Type B pancreatic cell (in vitro differentiated cells): ENCODE data around the gene DAD1. TPM values are rescaled to one million over a fixed set of nuclear protein-coding genes. Genes with fewer than 3 reads are reported as not detected.

Experiments used
- DNase-seq: peaks from one replicate; pipeline ENCODE4 v3.0.0; 2021; ENCODE audit warnings: mixed read lengths; ENCODE audit not compliant: unreplicated experiment; ENCODE audit errors: extremely low spot score
- H3K27ac Mint-ChIP-seq: 2 replicates; pipeline ENCODE4 v1.8.0; 2021; ENCODE audit warnings: mild to moderate bottlenecking, mixed read lengths
- H3K27me3 Mint-ChIP-seq: 2 replicates; pipeline ENCODE4 v1.8.0; 2021; ENCODE audit warnings: mixed read lengths
- H3K36me3 Mint-ChIP-seq: 2 replicates; pipeline ENCODE4 v1.8.0; 2021; ENCODE audit warnings: mixed read lengths
- H3K4me1 Mint-ChIP-seq: one replicate; pipeline ENCODE4 v1.8.0; 2021; ENCODE audit warnings: mixed read lengths; ENCODE audit not compliant: unreplicated experiment
- H3K4me3 Mint-ChIP-seq: 2 replicates; pipeline ENCODE4 v1.8.0; 2021; ENCODE audit warnings: mild to moderate bottlenecking, mixed read lengths
- H3K9me3 Mint-ChIP-seq: 2 replicates; pipeline ENCODE4 v1.8.0; 2021; ENCODE audit warnings: mixed read lengths
- total RNA-seq: library from RNA; stranded (reverse); gene quantifications from 2 replicates; pipeline ENCODE4 v1.2.1, GENCODE V29; 2021; ENCODE audit warnings: low replicate concordance
- TF ChIP-seq, protein P1 (sequence below): fragments of 200-600 bp; sonication (generic); conservative IDR thresholded peaks from 2 replicates; pipeline ENCODE4 v1.5.0; 2021; ENCODE audit warnings: antibody characterized with exemption, mild to moderate bottlenecking

The DAD1 gene
- total RNA-seq, 1 donor from 2014 or later = 191 TPM

- TF ChIP-seq, protein P1, sequence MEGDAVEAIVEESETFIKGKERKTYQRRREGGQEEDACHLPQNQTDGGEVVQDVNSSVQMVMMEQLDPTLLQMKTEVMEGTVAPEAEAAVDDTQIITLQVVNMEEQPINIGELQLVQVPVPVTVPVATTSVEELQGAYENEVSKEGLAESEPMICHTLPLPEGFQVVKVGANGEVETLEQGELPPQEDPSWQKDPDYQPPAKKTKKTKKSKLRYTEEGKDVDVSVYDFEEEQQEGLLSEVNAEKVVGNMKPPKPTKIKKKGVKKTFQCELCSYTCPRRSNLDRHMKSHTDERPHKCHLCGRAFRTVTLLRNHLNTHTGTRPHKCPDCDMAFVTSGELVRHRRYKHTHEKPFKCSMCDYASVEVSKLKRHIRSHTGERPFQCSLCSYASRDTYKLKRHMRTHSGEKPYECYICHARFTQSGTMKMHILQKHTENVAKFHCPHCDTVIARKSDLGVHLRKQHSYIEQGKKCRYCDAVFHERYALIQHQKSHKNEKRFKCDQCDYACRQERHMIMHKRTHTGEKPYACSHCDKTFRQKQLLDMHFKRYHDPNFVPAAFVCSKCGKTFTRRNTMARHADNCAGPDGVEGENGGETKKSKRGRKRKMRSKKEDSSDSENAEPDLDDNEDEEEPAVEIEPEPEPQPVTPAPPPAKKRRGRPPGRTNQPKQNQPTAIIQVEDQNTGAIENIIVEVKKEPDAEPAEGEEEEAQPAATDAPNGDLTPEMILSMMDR = no peak
- no peak overlapping the region for H3K4me3 Mint-ChIP-seq
- no peaks in the 10 kb centered on the region for H3K4me1 Mint-ChIP-seq
Observed at GRCh38 chr14:22532345-22533056, 56.5 kb downstream of the DAD1 start.

DNA sequence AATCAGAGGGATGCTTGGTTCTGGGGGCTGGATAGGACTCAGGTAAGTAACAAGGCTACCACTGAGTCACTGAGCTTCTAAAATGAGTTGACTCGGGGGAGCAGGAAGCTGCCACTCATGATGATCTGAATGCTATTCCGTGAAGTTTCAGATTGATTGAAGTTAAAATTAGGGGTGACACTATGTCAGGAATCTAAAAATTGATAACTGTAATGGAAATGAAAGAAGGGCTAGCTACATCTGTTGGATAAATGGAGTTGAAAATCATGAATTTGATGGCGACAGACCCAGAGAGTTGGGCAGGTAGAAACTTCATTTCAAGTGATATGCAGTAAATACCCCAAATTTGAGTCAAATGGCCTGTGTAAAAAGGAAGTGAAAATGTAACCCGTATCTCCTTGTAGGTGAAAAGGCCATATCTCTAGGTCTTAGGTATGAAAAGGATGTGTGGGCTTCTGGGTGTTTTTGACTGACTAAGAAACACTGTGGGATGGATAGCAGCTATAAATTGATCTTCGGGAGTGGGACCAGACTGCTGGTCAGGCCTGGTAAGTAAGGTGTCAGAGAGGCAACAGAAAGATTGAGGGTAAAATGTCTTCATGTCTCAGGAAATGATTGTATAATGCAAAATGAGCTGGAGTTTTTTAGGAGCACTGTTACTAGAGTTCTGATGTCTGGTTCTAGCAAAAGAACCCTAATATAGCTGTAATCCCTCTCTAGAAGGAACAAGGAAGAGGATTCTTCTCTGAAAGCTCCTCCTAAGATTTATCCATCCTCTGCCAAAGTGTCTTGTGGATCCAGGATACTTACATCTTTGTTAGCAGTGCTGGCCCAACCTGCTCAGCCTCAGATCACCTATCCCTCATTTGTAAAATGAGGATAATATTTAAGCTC, 57.3 kb downstream of the DAD1 start:
- Mint-ChIP-seq H3K4me1 (no peaks in the 10 kb centered on the region), H3K36me3 (no peaks in the 10 kb centered on the region), H3K27ac (no peak overlapping the region), H3K27me3 (peaks cover 20% of the 10 kb centered on the region), H3K9me3 (no peaks in the 10 kb centered on the region), H3K4me3 (no peak overlapping the region)
- TF ChIP-seq, protein P1 = no peak
- no peak for DNase-seq

More at GRCh38 chr14:22532345-22533056, 56.5 kb downstream of the DAD1 start:
- peaks cover 25% of the 10 kb centered on the region for H3K27me3 Mint-ChIP-seq
- no peak for DNase-seq
- H3K36me3 Mint-ChIP-seq = no peaks in the 10 kb centered on the region
- no peaks in the 10 kb centered on the region for H3K9me3 Mint-ChIP-seq
- H3K27ac Mint-ChIP-seq = no peak overlapping the region

DNA sequence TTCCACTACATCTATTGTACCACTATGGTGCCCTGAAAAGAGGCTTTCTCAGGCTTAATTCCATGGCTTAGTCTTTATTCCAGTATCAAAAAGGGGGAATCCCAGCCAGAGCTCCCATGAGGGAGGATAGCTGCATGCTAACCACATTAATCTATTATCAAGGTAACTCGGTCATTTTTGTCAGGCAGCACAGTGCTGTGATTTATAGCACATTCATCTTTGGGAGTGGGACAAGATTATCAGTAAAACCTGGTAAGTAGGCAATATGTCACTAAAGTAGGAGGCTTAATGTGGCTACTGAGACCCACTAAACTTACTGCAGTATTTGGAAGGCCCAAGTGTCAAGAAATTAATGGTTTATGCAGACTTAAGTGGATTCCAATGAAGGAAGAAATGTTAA, 58.9 kb downstream of the DAD1 start:
- no peaks in the 10 kb centered on the region for H3K4me1 Mint-ChIP-seq
- H3K27me3 Mint-ChIP-seq = peaks cover 24% of the 10 kb centered on the region
- H3K4me3 Mint-ChIP-seq = no peak overlapping the region
- H3K27ac Mint-ChIP-seq = no peak overlapping the region
- H3K9me3 Mint-ChIP-seq = no peaks in the 10 kb centered on the region
- DNase-seq = no peak
- TF ChIP-seq, protein P1 = no peak
- H3K36me3 Mint-ChIP-seq = no peaks in the 10 kb centered on the region

- TF ChIP-seq, protein P1 = no peak
- Mint-ChIP-seq H3K36me3 (no peaks in the 10 kb centered on the region), H3K27me3 (peaks cover 35% of the 10 kb centered on the region), H3K4me1 (peaks cover 14% of the 10 kb centered on the region), H3K9me3 (no peaks in the 10 kb centered on the region), H3K27ac (no peak overlapping the region), H3K4me3 (no peak overlapping the region)
- DNase-seq = no peak
Observed at GRCh38 chr14:22526744-22527143, 62.3 kb downstream of the DAD1 start.

DNA sequence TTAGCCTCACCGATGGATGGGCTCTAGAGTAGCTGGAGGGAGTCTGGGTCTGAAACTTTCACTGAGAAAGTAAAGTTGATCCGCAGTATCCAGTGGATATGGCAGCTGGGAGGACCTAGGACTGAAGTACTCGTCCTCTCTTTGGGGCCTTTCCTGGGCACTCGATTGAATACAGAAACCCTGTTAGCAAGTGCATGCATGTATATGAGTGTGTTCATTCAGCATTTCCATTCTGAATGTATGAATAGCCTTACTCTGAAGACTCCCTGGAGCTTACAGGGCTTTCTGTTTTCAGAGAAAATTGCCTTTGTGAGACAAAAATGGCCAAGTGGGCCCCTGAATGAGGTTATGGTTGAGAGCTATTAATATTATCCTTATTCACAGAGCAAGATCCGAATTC, 62.8 kb downstream of the DAD1 start:
- Mint-ChIP-seq H3K27ac (no peak overlapping the region), H3K4me3 (no peak overlapping the region), H3K27me3 (peaks cover 35% of the 10 kb centered on the region), H3K9me3 (no peaks in the 10 kb centered on the region), H3K36me3 (no peaks in the 10 kb centered on the region), H3K4me1 (peaks cover 19% of the 10 kb centered on the region)
- no peak for DNase-seq
- TF ChIP-seq, protein P1 = no peak
